Heart left ventricle (tissue), 16 donors: ENCODE measurements around the gene KRT76. TPM values are rescaled to one million over a fixed set of nuclear protein-coding genes. Genes with fewer than 3 reads are reported as not detected.

Source experiments
- ATAC-seq, 4 donors: fragments of 200-7000 bp; cut with Tn5 transposase; one replicate each; pipeline ENCODE4 v1.9.1; 2020 to 2022; ENCODE audit warnings: moderate library complexity in 4 of 4, mild to moderate bottlenecking in 3 of 4, moderate number of reproducible peaks in 1 of 4
- DNase-seq, 5 donors: peaks; one replicate each; pipeline ENCODE4 v3.0.0-alpha.2; 2020
- H3K27ac ChIP-seq, 12 donors: fragments of 200-600 bp; sonication (generic) in 4 of 12; one replicate each; pipeline versions ENCODE4 v1.5.0 to v1.8.0; 2016 to 2022; ENCODE audit warnings: mild to moderate bottlenecking in 2 of 12
- H3K27me3 ChIP-seq, 9 donors: fragments of 200-600 bp; sonication (generic) in 2 of 9; one replicate each; pipeline versions ENCODE4 v1.5.1 to v1.8.0; 2016 to 2022; ENCODE audit warnings: mild to moderate bottlenecking in 3 of 9
- H3K36me3 ChIP-seq, 9 donors: fragments of 200-600 bp; sonication (generic) in 2 of 9; one replicate each; pipeline versions ENCODE4 v1.5.0 to v1.8.0; 2018 to 2022; ENCODE audit warnings: mild to moderate bottlenecking in 2 of 9
- H3K4me1 ChIP-seq, 12 donors: fragments of 200-600 bp; sonication (generic) in 4 of 12; one replicate each; pipeline versions ENCODE4 v1.5.0 to v1.8.0; 2016 to 2022; ENCODE audit warnings: mild to moderate bottlenecking in 3 of 12
- H3K4me3 ChIP-seq, 12 donors: fragments of 200-600 bp; sonication (generic) in 4 of 12; one replicate each; pipeline versions ENCODE4 v1.5.0 to v1.8.0; 2017 to 2022; ENCODE audit warnings: mild to moderate bottlenecking in 9 of 12, moderate library complexity in 4 of 12
- H3K9me3 ChIP-seq, 12 donors: fragments of 200-600 bp; sonication (generic) in 4 of 12; one replicate each; pipeline versions ENCODE4 v1.5.0 to v1.8.0; 2016 to 2022; ENCODE audit warnings: mild to moderate bottlenecking in 1 of 12
- POLR2A ChIP-seq, 2 donors: fragments of 450-650 bp; IDR thresholded peaks; one replicate each; pipeline ENCODE4 v1.6.1; 2017; ENCODE audit warnings: antibody characterized with exemption in 2 of 2, mild to moderate bottlenecking in 2 of 2, moderate library complexity in 2 of 2
- WGBS, 4 donors: extraction: QIAGEN DNeasy Blood & Tissue Kit in 2 of 4; methylation state at CpG; one replicate each; pipeline versions ENCODE4 v1.1.5 to v1.1.7; 2013 to 2018; 5-methylcytosine and 5-hydroxymethylcytosine counted together
- intact Hi-C, 10 donors: fragments of 100-400 bp; cut with DNase I; formaldehyde crosslinking; loops; one replicate each; pipeline versions ENCODE4 v1.11.1 to v1.14.2; 2022
- polyA plus RNA-seq, 2 donors: library from polyadenylated mRNA; stranded (reverse); fragments of 200-250 nt; gene quantifications; one replicate each; pipeline ENCODE4 v1.2.3, GENCODE V29; 2013
- total RNA-seq, 9 donors: library from RNA; depleted of rRNA in 2 of 9; stranded (reverse); fragments of >200 nt in 2 of 9; fragmentation: NEBNext Ultra II Directional in 3 of 9; extraction: Animal tissue kit (Norgen Biotek cat#: 25700) in 3 of 9; gene quantifications; one replicate each; pipeline versions ENCODE4 v1.1.0 to v1.2.4, GENCODE V29; 2016 to 2023
- TF ChIP-seq, protein P1 (sequence below), 12 donors: fragments of 200-600 bp; sonication (generic) in 4 of 12; IDR thresholded peaks; one replicate each; pipeline versions ENCODE4 v1.5.0 to v1.8.0; 2018 to 2022; ENCODE audit warnings: antibody characterized with exemption in 12 of 12, mild to moderate bottlenecking in 5 of 12
- donor health status: ischemic (EF 13 %, LVEDD 7.1; RV severe dilation, severe dysfunction).
- donor health status: healthy with polysubstance abuse.
- donor health status: DM: no; HTN: yes; CAD: no.
- donor health status: DM: no; HTN: no; CAD: no.
- donor health status: ischemic (EF 25% LVEDD 6.9; RV normal size, moderate dysfunction).
- donor health status: ischemic (EF 25% LVEDD 5.7; RV mildly dilated, moderate dysfunction).
- donor health status: healthy.
- donor health status: DM: yes; HTN: yes; CAD: no.
- donor health status: ischemic (EF 35%, LVEDD 5.7; RV mildly dilated, moderate dysfunction).
- donor health status: nonischemic (EF 11% LVEDD 7.7; RV severe dilation, severe dysfunction).
- donor health status: DM: yes; HTN: yes; CAD: no.
- donor health status: PGD.
- donor health status: ischemic (EF 29% LVEDD 5.4; RV normal size, mild dysfunction).
- donor health status: nonischemic (EF 23%, LVEDD 6.1; RV moderate dilation, normal function).

The KRT76 gene
- total and polyA plus RNA-seq, 11 donors = not detected

DNA sequence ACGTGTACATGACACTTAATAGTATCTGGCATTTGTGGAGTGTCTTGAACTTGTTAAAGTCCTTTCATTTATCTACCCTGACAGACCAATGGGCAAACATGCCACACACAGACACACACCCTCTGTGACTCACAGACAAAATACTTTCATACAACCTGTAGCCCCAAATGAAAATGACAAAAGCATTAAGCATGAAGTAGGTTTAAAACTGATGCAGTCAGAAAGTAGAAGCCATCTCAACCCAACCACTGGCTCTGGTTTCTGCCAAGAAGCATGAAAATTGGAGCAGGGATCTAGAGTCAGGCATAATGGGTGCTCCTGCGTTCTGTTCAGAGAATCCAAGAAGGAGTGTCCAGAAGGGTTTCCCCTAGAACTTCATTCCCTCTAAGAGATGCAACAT is 50.7 kb downstream of the KRT76 start:
- Histone ChIP-seq H3K36me3 (no peaks in the 10 kb centered on the region), H3K9me3 (no peaks in the 10 kb centered on the region), H3K4me1 (no peaks in the 10 kb centered on the region), H3K27ac (no peak overlapping the region), H3K27me3 (peaks cover 0 to 9% (median 0%) of the 10 kb centered on the region in 9 donors), H3K4me3 (no peak overlapping the region)
- ATAC-seq (no peak), DNase-seq (no peak)
- 44 to 68% (median 59%) methylated on average over 2 of the region's 2 CpGs for WGBS, 4 donors
- intact Hi-C loops = no loop called here
- TF ChIP-seq POLR2A (IDR thresholded peaks at IDR 0.05) = no peak

DNA sequence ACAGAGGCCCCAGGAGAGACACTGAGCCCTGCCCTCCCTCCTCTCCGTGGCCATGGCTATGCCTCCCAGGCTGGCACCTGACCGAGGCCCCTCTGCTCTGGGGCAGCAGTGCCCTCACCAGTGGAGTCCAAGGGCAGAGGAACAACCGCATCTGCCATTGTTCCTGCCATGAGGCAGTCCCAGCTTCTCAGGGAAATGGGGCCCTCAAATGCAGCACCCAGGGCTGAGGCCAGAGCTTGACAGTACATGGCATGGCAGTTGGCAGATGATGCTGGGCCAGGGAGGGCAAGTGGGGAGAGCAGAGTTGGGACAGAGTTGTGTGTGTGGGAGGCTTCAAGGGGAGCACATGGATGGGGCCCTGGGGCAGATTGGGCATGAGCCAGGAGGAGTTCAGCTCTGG is 52.8 kb downstream of the KRT76 start:
- WGBS, 4 donors = 78 to 92% (median 87%) methylated on average over 2 to 3 of the region's 3 CpGs
- H3K4me1 ChIP-seq = no peaks in the 10 kb centered on the region
- TF ChIP-seq, protein P1, sequence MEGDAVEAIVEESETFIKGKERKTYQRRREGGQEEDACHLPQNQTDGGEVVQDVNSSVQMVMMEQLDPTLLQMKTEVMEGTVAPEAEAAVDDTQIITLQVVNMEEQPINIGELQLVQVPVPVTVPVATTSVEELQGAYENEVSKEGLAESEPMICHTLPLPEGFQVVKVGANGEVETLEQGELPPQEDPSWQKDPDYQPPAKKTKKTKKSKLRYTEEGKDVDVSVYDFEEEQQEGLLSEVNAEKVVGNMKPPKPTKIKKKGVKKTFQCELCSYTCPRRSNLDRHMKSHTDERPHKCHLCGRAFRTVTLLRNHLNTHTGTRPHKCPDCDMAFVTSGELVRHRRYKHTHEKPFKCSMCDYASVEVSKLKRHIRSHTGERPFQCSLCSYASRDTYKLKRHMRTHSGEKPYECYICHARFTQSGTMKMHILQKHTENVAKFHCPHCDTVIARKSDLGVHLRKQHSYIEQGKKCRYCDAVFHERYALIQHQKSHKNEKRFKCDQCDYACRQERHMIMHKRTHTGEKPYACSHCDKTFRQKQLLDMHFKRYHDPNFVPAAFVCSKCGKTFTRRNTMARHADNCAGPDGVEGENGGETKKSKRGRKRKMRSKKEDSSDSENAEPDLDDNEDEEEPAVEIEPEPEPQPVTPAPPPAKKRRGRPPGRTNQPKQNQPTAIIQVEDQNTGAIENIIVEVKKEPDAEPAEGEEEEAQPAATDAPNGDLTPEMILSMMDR (IDR thresholded peaks at IDR 0.05) = no peak
- TF ChIP-seq POLR2A (IDR thresholded peaks at IDR 0.05) = no peak

DNA sequence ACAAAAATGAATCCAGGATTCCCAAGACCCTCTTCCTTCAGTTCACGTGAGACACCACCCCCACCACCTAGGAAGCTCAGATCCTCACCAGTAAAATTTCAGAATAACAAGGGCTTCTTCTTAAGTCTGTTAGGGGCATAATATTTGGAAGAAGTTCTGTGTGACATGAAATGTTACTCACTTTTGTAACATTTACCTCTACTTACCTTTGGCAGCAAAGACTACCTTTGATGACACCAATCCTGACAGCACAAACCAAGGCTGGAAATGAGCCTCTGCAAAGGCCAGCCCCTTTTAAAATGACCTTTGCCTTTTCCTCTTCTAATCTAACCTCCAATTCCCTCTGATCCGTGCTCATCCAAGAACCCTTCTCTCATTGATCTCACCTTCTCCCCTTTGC is 54.5 kb downstream of the KRT76 start:
- Histone ChIP-seq H3K9me3 (no peaks in the 10 kb centered on the region), H3K4me3 (no peak overlapping the region), H3K36me3 (no peaks in the 10 kb centered on the region), H3K27ac (no peak overlapping the region), H3K27me3 (peaks cover 0 to 9% (median 0%) of the 10 kb centered on the region in 9 donors), H3K4me1 (no peaks in the 10 kb centered on the region)
- intact Hi-C loops = no loop called here
- WGBS, 4 donors = 73 to 78% (median 74%) methylated on average over 2 of the region's 2 CpGs
- DNase-seq (no peak), ATAC-seq (no peak)
- TF ChIP-seq, protein P1 (IDR thresholded peaks at IDR 0.05) = no peak
- no peak for TF ChIP-seq POLR2A (IDR thresholded peaks at IDR 0.05)

More for the DNA sequence above, 52.8 kb downstream of the KRT76 start:
- peaks cover 0 to 9% (median 0%) of the 10 kb centered on the region in 9 donors for H3K27me3 ChIP-seq
- peak in 1 of 4 donors; percentile 27 for ATAC-seq
- H3K36me3 ChIP-seq = no peaks in the 10 kb centered on the region
- intact Hi-C loops = no loop called here
- DNase-seq = no peak
- no peak overlapping the region for H3K27ac ChIP-seq
- H3K9me3 ChIP-seq = no peaks in the 10 kb centered on the region
- H3K4me3 ChIP-seq = no peak overlapping the region

DNA sequence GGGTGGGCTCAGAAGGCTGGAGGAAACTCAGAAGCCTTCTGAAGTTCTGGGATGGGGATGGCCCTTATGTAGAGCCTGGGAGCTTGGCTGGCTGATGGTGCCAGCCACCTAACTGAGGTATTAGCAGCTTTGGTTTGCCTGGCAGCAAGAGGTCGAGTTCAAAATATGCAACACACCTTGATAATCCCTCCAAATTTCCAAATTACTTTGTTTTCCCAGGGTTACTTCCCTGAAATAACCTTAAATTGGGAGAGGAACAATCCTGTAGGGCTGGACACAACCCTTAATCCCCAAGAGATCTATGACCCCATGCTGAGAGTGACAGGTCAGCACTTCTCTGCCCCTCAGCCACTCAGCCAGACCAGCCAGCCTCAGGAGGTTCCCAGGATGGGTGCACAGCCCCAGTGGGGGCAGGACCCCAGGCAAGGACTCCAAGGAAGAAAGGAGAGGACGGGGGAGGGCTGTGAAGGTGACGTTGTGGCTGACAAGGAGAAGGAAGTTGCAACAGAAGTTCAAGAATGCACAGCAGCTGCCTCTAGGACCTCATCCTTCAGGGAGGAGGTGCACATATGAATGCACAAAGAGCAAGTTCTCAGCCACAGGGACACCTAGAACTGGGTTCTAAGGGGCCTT is 55.2 kb downstream of the KRT76 start:
- Histone ChIP-seq H3K4me1 (no peaks in the 10 kb centered on the region), H3K27ac (no peak overlapping the region), H3K36me3 (no peaks in the 10 kb centered on the region), H3K27me3 (peaks cover 0 to 9% (median 0%) of the 10 kb centered on the region in 9 donors), H3K9me3 (no peaks in the 10 kb centered on the region), H3K4me3 (no peak overlapping the region)
- WGBS, 4 donors = 41 to 58% (median 50%) methylated on average over 3 of the region's 3 CpGs
- ATAC-seq = no peak
- DNase-seq = no peak
- intact Hi-C loops = no loop called here
- TF ChIP-seq POLR2A (IDR thresholded peaks at IDR 0.05) = no peak
- TF ChIP-seq, protein P1 (IDR thresholded peaks at IDR 0.05) = no peak
